ENCODE results near the gene BTBD1. TPM values are rescaled to one million over a fixed set of nuclear protein-coding genes. Genes with fewer than 3 reads are reported as not detected.

The BTBD1 gene
- total RNA-seq, 1 experiment from 2014 or later = 80.0 TPM

DNA sequence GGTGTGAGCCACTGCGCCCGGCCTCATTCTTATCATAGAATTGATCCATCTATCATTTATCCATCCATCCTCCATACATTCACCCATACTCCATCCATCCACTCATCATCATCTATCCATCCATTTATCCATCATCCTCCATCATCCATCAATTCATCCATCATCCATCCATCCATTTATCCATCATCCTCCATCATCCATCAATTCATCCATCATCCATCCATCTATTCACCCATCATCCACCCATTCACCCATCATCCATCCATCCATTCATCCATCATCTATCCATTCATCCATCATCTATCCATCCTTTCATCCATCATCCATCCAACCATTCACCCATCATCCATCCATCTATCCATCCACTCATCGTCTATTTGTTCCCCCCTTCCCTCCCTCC, 44.1 kb upstream of the BTBD1 start (continued):
- TF ChIP-seq, protein P1, sequence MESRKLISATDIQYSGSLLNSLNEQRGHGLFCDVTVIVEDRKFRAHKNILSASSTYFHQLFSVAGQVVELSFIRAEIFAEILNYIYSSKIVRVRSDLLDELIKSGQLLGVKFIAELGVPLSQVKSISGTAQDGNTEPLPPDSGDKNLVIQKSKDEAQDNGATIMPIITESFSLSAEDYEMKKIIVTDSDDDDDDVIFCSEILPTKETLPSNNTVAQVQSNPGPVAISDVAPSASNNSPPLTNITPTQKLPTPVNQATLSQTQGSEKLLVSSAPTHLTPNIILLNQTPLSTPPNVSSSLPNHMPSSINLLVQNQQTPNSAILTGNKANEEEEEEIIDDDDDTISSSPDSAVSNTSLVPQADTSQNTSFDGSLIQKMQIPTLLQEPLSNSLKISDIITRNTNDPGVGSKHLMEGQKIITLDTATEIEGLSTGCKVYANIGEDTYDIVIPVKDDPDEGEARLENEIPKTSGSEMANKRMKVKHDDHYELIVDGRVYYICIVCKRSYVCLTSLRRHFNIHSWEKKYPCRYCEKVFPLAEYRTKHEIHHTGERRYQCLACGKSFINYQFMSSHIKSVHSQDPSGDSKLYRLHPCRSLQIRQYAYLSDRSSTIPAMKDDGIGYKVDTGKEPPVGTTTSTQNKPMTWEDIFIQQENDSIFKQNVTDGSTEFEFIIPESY (IDR thresholded peaks at IDR 0.05; ENCODE audit: extremely low read depth, insufficient replicate concordance, low read length) = no peak
- TF ChIP-seq RAD21 (IDR thresholded peaks at IDR 0.05; ENCODE audit: low read depth) (no peak), FOSL1 (IDR thresholded peaks at IDR 0.05; ENCODE audit: low read depth) (no peak), YY1 (IDR thresholded peaks at IDR 0.05; ENCODE audit: extremely low read depth, insufficient replicate concordance, low read depth, low read length) (no peak)

DNA sequence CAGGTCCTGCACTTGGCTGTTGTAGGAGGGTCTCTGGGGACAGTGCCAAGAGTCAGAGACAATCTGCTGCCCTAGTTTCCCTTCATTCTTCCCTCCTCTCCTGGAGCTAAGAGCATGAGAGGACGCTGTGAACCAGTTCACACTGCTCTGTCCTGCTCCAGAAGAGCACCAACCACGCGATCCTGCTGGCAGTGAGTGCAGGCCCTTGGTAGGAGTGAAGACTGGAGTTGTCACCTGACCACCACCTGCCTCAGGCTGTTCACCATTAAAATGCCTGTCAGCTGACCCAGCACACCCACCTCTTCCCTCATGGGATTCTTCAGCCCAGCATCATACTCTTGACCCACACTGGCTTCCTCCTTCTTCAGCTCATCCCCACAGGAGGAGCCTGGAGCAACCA, 43.3 kb upstream of the BTBD1 start:
- Histone ChIP-seq H3K27ac (ENCODE audit: low read depth, low read length) (no peak overlapping the region), H4K20me1 (ENCODE audit: insufficient read depth) (no peaks in the 10 kb centered on the region), H3K79me2 (ENCODE audit: insufficient read depth, low read length) (no peaks in the 10 kb centered on the region), H3K9ac (ENCODE audit: low read length) (no peak overlapping the region), H3K9me3 (ENCODE audit: control insufficient read depth in 1 of 2, insufficient read depth in 1 of 2, low read depth in 1 of 2, low read length in 2 of 2) (no peaks in the 10 kb centered on the region), H3K4me3 (replicated peaks in 1 of 2; ENCODE audit: low read depth in 1 of 2, low read length in 2 of 2) (no peak overlapping the region), H3K9me2 (ENCODE audit: insufficient read depth) (no peaks in the 10 kb centered on the region), H3K36me3 (ENCODE audit: control insufficient read depth in 1 of 2, insufficient read depth in 2 of 2, low read length in 2 of 2) (no peaks in the 10 kb centered on the region), H3K27me3 (ENCODE audit: insufficient read depth, low read length) (no peaks in the 10 kb centered on the region; the same call in 1 of the 2 replicates), H2AFZ (ENCODE audit: low read depth, low read length, poor library complexity, severe bottlenecking) (no peak overlapping the region), H3K4me2 (ENCODE audit: low read length) (no peak overlapping the region), H3K4me1 (ENCODE audit: control insufficient read depth in 1 of 2, insufficient read depth in 2 of 2, low read length in 2 of 2) (no peaks in the 10 kb centered on the region)
- no peak for TF ChIP-seq EGR1 (IDR thresholded peaks at IDR 0.05; ENCODE audit: low read depth)
- no peak for TF ChIP-seq TCF7L2 (IDR thresholded peaks at IDR 0.05; ENCODE audit: borderline replicate concordance, extremely low read depth, insufficient read depth, insufficient read length)
- no peak for TF ChIP-seq FOSL1 (IDR thresholded peaks at IDR 0.05; ENCODE audit: low read depth)
- TF ChIP-seq, protein P2, sequence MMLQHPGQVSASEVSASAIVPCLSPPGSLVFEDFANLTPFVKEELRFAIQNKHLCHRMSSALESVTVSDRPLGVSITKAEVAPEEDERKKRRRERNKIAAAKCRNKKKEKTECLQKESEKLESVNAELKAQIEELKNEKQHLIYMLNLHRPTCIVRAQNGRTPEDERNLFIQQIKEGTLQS (IDR thresholded peaks at IDR 0.05) = no peak
- TF ChIP-seq SP1 (IDR thresholded peaks at IDR 0.05; ENCODE audit: low read depth) = no peak
- no peak for TF ChIP-seq SIN3A (IDR thresholded peaks at IDR 0.05; ENCODE audit: low read depth)
- TF ChIP-seq ZNF274 (IDR thresholded peaks at IDR 0.05; ENCODE audit: low read depth, low read length) = no peak
- TF ChIP-seq JUND (IDR thresholded peaks at IDR 0.05) = no peak
- TF ChIP-seq, protein P3, sequence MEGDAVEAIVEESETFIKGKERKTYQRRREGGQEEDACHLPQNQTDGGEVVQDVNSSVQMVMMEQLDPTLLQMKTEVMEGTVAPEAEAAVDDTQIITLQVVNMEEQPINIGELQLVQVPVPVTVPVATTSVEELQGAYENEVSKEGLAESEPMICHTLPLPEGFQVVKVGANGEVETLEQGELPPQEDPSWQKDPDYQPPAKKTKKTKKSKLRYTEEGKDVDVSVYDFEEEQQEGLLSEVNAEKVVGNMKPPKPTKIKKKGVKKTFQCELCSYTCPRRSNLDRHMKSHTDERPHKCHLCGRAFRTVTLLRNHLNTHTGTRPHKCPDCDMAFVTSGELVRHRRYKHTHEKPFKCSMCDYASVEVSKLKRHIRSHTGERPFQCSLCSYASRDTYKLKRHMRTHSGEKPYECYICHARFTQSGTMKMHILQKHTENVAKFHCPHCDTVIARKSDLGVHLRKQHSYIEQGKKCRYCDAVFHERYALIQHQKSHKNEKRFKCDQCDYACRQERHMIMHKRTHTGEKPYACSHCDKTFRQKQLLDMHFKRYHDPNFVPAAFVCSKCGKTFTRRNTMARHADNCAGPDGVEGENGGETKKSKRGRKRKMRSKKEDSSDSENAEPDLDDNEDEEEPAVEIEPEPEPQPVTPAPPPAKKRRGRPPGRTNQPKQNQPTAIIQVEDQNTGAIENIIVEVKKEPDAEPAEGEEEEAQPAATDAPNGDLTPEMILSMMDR (IDR thresholded peaks at IDR 0.05 in 2 of 3, conservative IDR thresholded peaks at IDR 0.05 in 1 of 3; ENCODE audit: borderline replicate concordance in 1 of 3, insufficient read depth in 1 of 3, low read depth in 2 of 3, low read length in 2 of 3) = no peak
- TF ChIP-seq CBX3 (IDR thresholded peaks at IDR 0.05; ENCODE audit: low read depth) = no peak
- ATAC-seq = no peak
- POLR2A ChIA-PET = no interaction called here
- no peak for DNase-seq (ENCODE audit: low read depth, low spot score)
- BruUV-seq (replicated peaks) = no TSS peak
- intact Hi-C loops (cut with micrococcal nuclease) = no loop called here
- RAD21 ChIA-PET (ENCODE audit: low non-redundant PET in 1 of 2, low total read pairs in 2 of 2, uncharacterized antibody in 2 of 2, unreplicated experiment in 2 of 2) = no interaction called here
- CTCF ChIA-PET = no interaction called here

Data from HCT116 (cell line).